Thymus (tissue), 11 donors: ENCODE results near the gene IL16. TPM values are rescaled to one million over a fixed set of nuclear protein-coding genes. Genes with fewer than 3 reads are reported as not detected.

Source experiments
- DNase-seq, 9 donors: peaks; one replicate each; pipeline ENCODE4 v3.0.0-alpha.2; 2013; ENCODE audit warnings: low spot score in 9 of 9, low read depth in 6 of 9, missing footprints in 1 of 9
- H3K27ac ChIP-seq, 2 donors: one replicate each; pipeline ENCODE4 v1.5.1; 2013; ENCODE audit warnings: control low read depth in 1 of 2, low read depth in 1 of 2, low read length in 1 of 2, mild to moderate bottlenecking in 1 of 2, moderate library complexity in 1 of 2
- H3K27me3 ChIP-seq, 2 donors: one replicate each; pipeline ENCODE4 v1.5.1; 2013; ENCODE audit warnings: low read length in 1 of 2; ENCODE audit not compliant: control insufficient read depth in 2 of 2, insufficient read depth in 1 of 2
- H3K36me3 ChIP-seq, 2 donors: one replicate each; pipeline ENCODE4 v1.5.1; 2013; ENCODE audit warnings: low read length in 1 of 2, mild to moderate bottlenecking in 1 of 2, moderate library complexity in 1 of 2; ENCODE audit not compliant: control insufficient read depth in 2 of 2, insufficient read depth in 2 of 2
- H3K4me1 ChIP-seq, 2 donors: one replicate each; pipeline ENCODE4 v1.5.1; 2013; ENCODE audit warnings: low read length in 2 of 2; ENCODE audit not compliant: control insufficient read depth in 2 of 2, insufficient read depth in 2 of 2
- H3K4me3 ChIP-seq, 2 donors: one replicate each; pipeline ENCODE4 v1.5.1; 2013; ENCODE audit warnings: low read length in 2 of 2, control low read depth in 1 of 2, mild to moderate bottlenecking in 1 of 2
- H3K9me3 ChIP-seq, 2 donors: one replicate each; pipeline ENCODE4 v1.5.1; 2013; ENCODE audit warnings: low read length in 1 of 2, mild to moderate bottlenecking in 1 of 2; ENCODE audit not compliant: control insufficient read depth in 2 of 2, insufficient read depth in 1 of 2
- WGBS: extraction: QIAGEN DNeasy Blood & Tissue Kit; methylation state at CpG from one replicate; pipeline ENCODE4 v1.1.7; 2013; 5-methylcytosine and 5-hydroxymethylcytosine counted together
- polyA plus RNA-seq: library from polyadenylated mRNA; stranded (reverse); fragments of 200-250 nt; gene quantifications from one replicate; pipeline ENCODE4 v1.2.3, GENCODE V29; 2013
- total RNA-seq: library from RNA; stranded (reverse); fragments of 120-200 nt; gene quantifications from one replicate; pipeline ENCODE4 v1.2.4, GENCODE V29; 2013
- donor health status: healthy.

Gene IL16
- total and polyA plus RNA-seq, 2 donors, result 64.1 to 71.6 TPM

GRCh38 chr15:81271761-81272644 is 75.3 kb downstream of the IL16 start:
- Histone ChIP-seq H3K36me3 (no peaks in the 10 kb centered on the region), H3K4me3 (no peak overlapping the region), H3K27ac (no peak overlapping the region), H3K9me3 (no peaks in the 10 kb centered on the region), H3K27me3 (no peaks in the 10 kb centered on the region), H3K4me1 (peaks cover 0 to 25% of the 10 kb centered on the region in 2 donors)
- no peak for DNase-seq
- WGBS, result 95% methylated on average over 12 of the region's 12 CpGs

DNA sequence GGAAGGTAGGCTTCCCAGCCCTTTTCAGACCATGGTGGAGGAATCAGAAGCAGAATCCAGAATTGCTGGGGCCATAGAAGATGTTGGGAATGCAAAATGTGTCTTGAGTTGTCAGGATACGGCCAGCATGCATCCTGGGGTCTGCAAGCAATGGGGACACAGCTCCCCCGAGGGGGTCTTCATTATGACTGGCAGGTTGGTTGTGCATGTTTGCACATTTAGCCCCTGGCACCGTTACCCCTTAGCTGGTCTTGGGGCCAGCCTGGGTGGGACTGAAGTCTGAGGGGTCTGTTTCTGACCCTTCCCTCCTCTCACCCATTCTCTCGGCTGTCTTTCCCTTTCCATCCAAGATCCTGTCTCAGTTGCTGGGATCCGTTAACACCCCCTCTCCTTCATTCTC is 76.5 kb downstream of the IL16 start:
- 96% methylated on average over 5 of the region's 5 CpGs for WGBS
- DNase-seq, result no peak

GRCh38 chr15:81273855-81274254 is 77.2 kb downstream of the IL16 start:
- Histone ChIP-seq H3K4me1 (peaks cover 0 to 18% of the 10 kb centered on the region in 2 donors), H3K4me3 (no peak overlapping the region), H3K36me3 (no peaks in the 10 kb centered on the region), H3K27me3 (no peaks in the 10 kb centered on the region), H3K27ac (no peak overlapping the region), H3K9me3 (peaks cover 0 to 6% of the 10 kb centered on the region in 2 donors)
- 96% methylated on average over 2 of the region's 2 CpGs for WGBS
- DNase-seq, result no peak

More for the DNA sequence above, 76.5 kb downstream of the IL16 start:
- Histone ChIP-seq H3K27me3 (no peaks in the 10 kb centered on the region), H3K4me1 (peaks cover 0 to 25% of the 10 kb centered on the region in 2 donors), H3K4me3 (no peak overlapping the region), H3K9me3 (peaks cover 0 to 6% of the 10 kb centered on the region in 2 donors), H3K27ac (no peak overlapping the region), H3K36me3 (no peaks in the 10 kb centered on the region)

DNA sequence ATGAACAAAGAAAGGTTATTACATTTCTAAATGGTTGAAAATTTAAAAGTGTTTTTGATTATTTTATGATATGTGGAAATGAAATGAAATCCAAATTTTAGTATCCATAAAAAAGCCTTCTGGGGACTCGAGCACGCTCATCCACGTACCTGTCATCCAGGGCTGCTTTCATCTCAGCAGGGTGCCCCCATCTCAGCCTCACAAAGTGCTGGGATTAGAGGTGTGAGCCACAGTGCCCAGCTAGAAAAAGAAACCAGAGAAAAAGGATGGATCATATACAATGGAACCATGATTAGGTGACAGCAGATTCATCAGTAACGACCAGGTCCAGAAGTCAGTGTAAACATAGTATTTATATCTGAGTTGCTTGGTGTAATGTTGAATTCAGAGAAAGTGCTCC is 77.6 kb downstream of the IL16 start:
- Histone ChIP-seq H3K4me1 (peaks cover 0 to 14% of the 10 kb centered on the region in 2 donors), H3K27ac (no peak overlapping the region), H3K4me3 (no peak overlapping the region), H3K9me3 (peaks cover 0 to 6% of the 10 kb centered on the region in 2 donors), H3K36me3 (no peaks in the 10 kb centered on the region), H3K27me3 (no peaks in the 10 kb centered on the region)
- DNase-seq, result no peak
- 97% methylated on average over 4 of the region's 4 CpGs for WGBS

DNA sequence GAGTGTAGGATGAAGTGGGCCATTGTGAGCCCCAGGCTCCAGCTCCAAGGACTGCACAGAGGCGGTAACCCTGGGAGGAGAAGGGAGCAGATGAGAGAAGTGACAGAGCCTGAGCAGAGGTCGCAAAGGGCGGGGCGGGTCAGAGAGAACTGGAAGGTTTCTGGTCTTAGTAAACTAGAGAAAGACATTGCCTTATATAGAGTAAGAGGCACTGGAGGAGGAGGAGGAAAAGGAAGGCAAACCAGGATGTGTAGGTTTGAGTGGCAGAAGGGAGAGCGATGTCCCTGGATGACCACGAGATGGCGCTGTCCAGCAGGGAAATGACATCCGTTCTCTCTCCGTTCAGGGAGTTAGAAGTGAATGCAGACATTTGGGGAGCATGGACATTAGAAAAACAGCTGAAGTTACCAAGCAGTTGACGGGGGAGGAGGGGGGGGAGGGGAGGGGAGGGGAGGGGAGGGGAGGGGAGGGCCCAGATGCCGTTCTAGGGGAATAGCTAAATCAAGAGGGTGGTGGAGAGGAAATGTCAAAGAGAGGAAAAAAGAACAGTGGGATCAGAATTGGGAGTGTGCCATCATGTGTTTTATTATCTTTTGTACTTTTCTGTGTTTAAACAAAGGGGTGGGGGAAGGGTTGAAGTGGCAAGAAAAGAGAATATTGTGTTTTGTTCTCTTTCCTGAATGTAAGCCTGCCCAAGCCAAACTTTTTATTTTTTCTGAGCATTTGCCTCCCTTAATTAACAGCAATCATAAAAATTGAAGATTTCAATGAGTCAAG is 78.4 kb downstream of the IL16 start:
- H3K27me3 ChIP-seq, result no peaks in the 10 kb centered on the region
- no peaks in the 10 kb centered on the region for H3K36me3 ChIP-seq
- H3K4me3 ChIP-seq, result no peak overlapping the region
- H3K9me3 ChIP-seq, result peaks cover 0 to 6% of the 10 kb centered on the region in 2 donors
- peak in 8 of 9 donors; percentile 80 to 92 (median 86) for DNase-seq
- 15% methylated on average over 11 of the region's 11 CpGs for WGBS
- H3K27ac ChIP-seq, result peak overlapping the region in 1 of 2 donors; percentile 7
- H3K4me1 ChIP-seq, result peaks cover 0 to 12% of the 10 kb centered on the region in 2 donors

DNA sequence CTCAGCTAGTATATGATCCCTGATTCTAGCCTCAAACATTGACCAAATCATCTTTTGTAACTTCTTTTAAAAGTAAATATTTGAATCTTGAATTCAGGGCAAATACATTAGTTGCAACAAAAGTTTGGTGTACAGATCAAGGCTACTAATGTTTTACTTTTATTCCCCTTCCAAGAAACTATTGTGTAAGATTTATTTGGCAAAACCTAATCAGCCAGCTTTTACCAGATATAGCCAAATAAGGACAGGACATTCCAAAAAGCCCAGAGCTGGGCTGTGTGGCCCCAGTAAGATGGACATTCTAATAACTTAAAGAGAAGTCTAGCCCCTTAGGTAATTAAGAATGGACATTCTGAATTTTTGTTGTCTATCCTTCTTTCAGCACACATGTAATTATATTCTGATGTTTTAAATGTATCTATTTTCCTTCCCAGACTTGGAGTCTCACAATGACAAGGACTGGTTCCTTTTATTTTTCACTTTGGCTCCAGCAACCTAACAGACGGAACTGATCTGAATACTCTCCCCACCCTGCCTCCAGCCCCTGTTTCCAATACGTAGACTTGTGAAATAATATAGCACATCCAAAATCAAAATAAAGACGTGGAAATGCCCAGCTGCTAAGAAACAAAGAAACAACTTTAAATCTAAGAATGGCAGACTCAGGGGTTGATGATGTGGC is 79.2 kb downstream of the IL16 start:
- peak overlapping the region in 1 of 2 donors; percentile 47 for H3K27ac ChIP-seq
- no peak overlapping the region for H3K4me3 ChIP-seq
- H3K27me3 ChIP-seq, result no peaks in the 10 kb centered on the region
- H3K36me3 ChIP-seq, result peaks cover 0 to 3% of the 10 kb centered on the region in 2 donors
- peaks cover 0 to 6% of the 10 kb centered on the region in 2 donors for H3K9me3 ChIP-seq
- 81% methylated on average over 3 of the region's 3 CpGs for WGBS
- DNase-seq, result no peak
- H3K4me1 ChIP-seq, result peaks cover 0 to 18% of the 10 kb centered on the region in 2 donors

GRCh38 chr15:81276967-81277366 is 80.3 kb downstream of the IL16 start:
- over 99% methylated on average over 2 of the region's 2 CpGs for WGBS
- Histone ChIP-seq H3K4me3 (no peak overlapping the region), H3K27me3 (no peaks in the 10 kb centered on the region), H3K27ac (no peak overlapping the region), H3K4me1 (peaks cover 0 to 23% of the 10 kb centered on the region in 2 donors), H3K36me3 (peaks cover 0 to 3% of the 10 kb centered on the region in 2 donors), H3K9me3 (peaks cover 0 to 6% of the 10 kb centered on the region in 2 donors)
- DNase-seq, result no peak

- WGBS, result 97% methylated on average over 2 of the region's 2 CpGs
- peaks cover 0 to 6% of the 10 kb centered on the region in 2 donors for H3K9me3 ChIP-seq
- no peak overlapping the region for H3K4me3 ChIP-seq
- no peaks in the 10 kb centered on the region for H3K27me3 ChIP-seq
- DNase-seq, result no peak
- peaks cover 2 to 23% of the 10 kb centered on the region in 2 donors for H3K4me1 ChIP-seq
- peaks cover 0 to 3% of the 10 kb centered on the region in 2 donors for H3K36me3 ChIP-seq
- no peak overlapping the region for H3K27ac ChIP-seq
Measured at GRCh38 chr15:81277851-81278250, 81.2 kb downstream of the IL16 start.
